ENCODE data around the gene CD7. TPM values are rescaled to one million over a fixed set of nuclear protein-coding genes. Genes with fewer than 3 reads are reported as not detected.

Gene CD7
- polyA plus RNA-seq, 1 donor from 2014 or later, result not detected

DNA sequence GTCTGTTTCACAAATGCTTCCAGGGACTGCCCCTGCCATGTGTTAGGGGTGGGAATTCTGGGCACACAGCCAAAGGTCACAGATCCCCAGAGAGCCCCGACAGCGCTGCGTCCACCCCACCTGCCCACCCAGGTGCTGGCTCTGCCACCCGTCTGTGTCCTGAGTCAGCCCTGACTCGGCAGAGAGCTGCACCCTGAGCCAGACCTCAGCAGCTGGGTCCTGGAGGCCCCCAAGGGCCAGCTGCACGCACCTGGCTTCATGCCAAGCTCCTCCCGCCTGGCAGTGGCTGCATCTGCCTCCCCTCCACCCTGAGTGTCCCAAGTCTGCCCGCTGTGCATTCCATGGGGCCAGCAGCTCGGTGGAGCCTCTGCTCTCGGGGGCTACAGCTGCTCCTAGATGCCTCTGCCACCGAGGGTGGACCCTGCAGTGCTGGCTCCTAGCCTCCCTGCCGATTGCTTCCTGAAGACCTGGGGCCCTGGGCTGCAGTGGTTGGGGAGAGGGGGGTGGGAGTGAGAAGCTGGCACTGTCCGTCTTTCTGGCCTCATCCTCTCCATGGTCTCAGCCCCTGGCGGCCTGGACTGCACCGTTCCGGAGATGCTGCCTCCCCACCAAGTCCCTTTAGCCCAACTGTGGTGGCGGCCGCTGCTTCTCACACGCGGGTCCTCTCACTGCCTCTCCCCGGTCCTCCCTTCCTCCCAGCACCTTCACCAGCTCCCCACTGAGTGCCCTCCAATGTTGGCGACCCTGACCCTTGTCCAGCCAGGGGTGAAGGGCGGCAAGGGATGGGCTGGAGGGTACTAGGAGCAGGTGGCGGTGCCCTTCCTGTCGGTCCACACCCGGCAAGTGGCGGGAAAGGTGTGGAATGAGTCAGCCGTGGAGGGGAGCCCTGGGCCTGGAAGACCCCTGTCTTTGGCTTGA lies 13.2 kb upstream of the CD7 start:
- TF ChIP-seq EZH2 (IDR thresholded peaks at IDR 0.05; ENCODE audit: borderline replicate concordance, insufficient read depth, low read length, poor library complexity, severe bottlenecking), result no peak
- TF ChIP-seq RAD21 (conservative IDR thresholded peaks at IDR 0.05), result no peak
- TF ChIP-seq MXI1 (conservative IDR thresholded peaks at IDR 0.05; ENCODE audit: poor library complexity, severe bottlenecking), result no peak
- no peak for TF ChIP-seq SMC3 (conservative IDR thresholded peaks at IDR 0.05; ENCODE audit: poor library complexity)
- no peak for TF ChIP-seq POLR2AphosphoS5 (IDR thresholded peaks at IDR 0.05)
- TF ChIP-seq TAF1 (IDR thresholded peaks at IDR 0.05; ENCODE audit: low read depth), result no peak
- TF ChIP-seq CTCF (IDR thresholded peaks at IDR 0.05; ENCODE audit: poor library complexity, severe bottlenecking), result no peak
- no peak for TF ChIP-seq EP300 (conservative IDR thresholded peaks at IDR 0.05; ENCODE audit: poor library complexity, severe bottlenecking)
- H3K9me3 ChIP-seq (ENCODE audit: low read length), result no peaks in the 10 kb centered on the region
- no peak overlapping the region for H2AFZ ChIP-seq (ENCODE audit: low read depth, low read length)
- no peaks in the 10 kb centered on the region for H3K79me2 ChIP-seq (replicated peaks; ENCODE audit: insufficient read depth, low read length)
- no peak overlapping the region for H3K4me3 ChIP-seq (ENCODE audit: low read length)
- no peak overlapping the region for H3K9ac ChIP-seq (ENCODE audit: low read length)
- H3F3A ChIP-seq (ENCODE audit: insufficient read depth, low read length, poor library complexity, severe bottlenecking), result no peaks in the 10 kb centered on the region
- no peaks in the 10 kb centered on the region for H3K36me3 ChIP-seq (ENCODE audit: insufficient read depth, low read length)
- H4K20me1 ChIP-seq (ENCODE audit: insufficient read depth), result no peaks in the 10 kb centered on the region
- no peaks in the 10 kb centered on the region for H3K9me2 ChIP-seq (ENCODE audit: insufficient read depth, low read length)
- H3K4me2 ChIP-seq (ENCODE audit: low read length), result no peak overlapping the region
- H3K27ac ChIP-seq (ENCODE audit: low read length), result no peak overlapping the region
- H3K27me3 ChIP-seq (ENCODE audit: insufficient read depth, low read depth, low read length), result peaks cover 40% of the 10 kb centered on the region

DNA sequence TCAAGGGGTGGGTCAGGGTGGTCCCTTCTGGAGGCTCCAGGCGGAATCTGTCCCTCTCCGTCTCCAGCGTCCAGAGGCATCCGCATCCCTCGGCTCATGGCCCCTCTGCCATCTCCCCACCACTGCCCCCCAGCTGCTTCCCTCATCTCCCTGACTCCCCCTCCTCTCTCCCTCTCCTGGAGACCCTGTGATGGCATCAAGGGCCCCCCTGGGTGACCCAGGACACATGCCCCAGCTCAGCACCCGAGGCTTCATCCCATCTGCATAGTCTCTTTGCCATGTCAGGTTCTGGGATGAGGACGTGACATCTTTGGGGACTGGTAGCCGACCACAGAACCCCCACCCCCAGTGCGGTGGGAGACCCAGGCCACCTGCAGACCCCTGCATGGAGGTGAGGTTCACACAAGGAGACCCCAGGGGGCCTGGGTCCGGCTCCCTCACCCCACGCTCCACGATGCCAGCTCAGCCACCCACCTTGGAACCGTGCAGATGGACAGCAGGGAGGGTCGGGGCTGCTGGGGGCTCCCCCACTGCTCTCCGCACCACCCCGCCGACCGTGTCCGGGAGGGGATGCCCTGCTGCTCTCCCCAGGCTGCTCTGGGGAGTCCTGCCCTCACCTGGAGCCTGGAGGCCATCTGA lies 12.4 kb upstream of the CD7 start:
- Histone ChIP-seq H3K27me3 (ENCODE audit: insufficient read depth, low read depth, low read length) (peaks cover 34% of the 10 kb centered on the region), H3K4me3 (ENCODE audit: low read length) (no peak overlapping the region), H4K20me1 (ENCODE audit: insufficient read depth) (no peaks in the 10 kb centered on the region), H3K9ac (ENCODE audit: low read length) (no peak overlapping the region), H3F3A (ENCODE audit: insufficient read depth, low read length, poor library complexity, severe bottlenecking) (no peaks in the 10 kb centered on the region), H3K79me2 (replicated peaks; ENCODE audit: insufficient read depth, low read length) (no peaks in the 10 kb centered on the region), H3K9me3 (ENCODE audit: low read length) (no peaks in the 10 kb centered on the region), H3K27ac (ENCODE audit: low read length) (no peak overlapping the region), H3K36me3 (ENCODE audit: insufficient read depth, low read length) (no peaks in the 10 kb centered on the region), H3K4me2 (ENCODE audit: low read length) (no peak overlapping the region), H2AFZ (ENCODE audit: low read depth, low read length) (no peak overlapping the region), H3K9me2 (ENCODE audit: insufficient read depth, low read length) (no peaks in the 10 kb centered on the region)
- TF ChIP-seq EP300 (conservative IDR thresholded peaks at IDR 0.05; ENCODE audit: poor library complexity, severe bottlenecking), result no peak
- TF ChIP-seq POLR2AphosphoS5 (IDR thresholded peaks at IDR 0.05), result no peak
- no peak for TF ChIP-seq TAF1 (IDR thresholded peaks at IDR 0.05; ENCODE audit: low read depth)
- no peak for TF ChIP-seq EZH2 (IDR thresholded peaks at IDR 0.05; ENCODE audit: borderline replicate concordance, insufficient read depth, low read length, poor library complexity, severe bottlenecking)
- no peak for TF ChIP-seq RAD21 (conservative IDR thresholded peaks at IDR 0.05)
- no peak for TF ChIP-seq REST (IDR thresholded peaks at IDR 0.05; ENCODE audit: borderline replicate concordance)
- TF ChIP-seq MXI1 (conservative IDR thresholded peaks at IDR 0.05; ENCODE audit: poor library complexity, severe bottlenecking), result no peak
- TF ChIP-seq CTCF (IDR thresholded peaks at IDR 0.05; ENCODE audit: poor library complexity, severe bottlenecking), result no peak
- no peak for TF ChIP-seq SMC3 (conservative IDR thresholded peaks at IDR 0.05; ENCODE audit: poor library complexity)
